ENCODE measurements around the gene POLR1A.

- TF ChIP-seq, protein P1, sequence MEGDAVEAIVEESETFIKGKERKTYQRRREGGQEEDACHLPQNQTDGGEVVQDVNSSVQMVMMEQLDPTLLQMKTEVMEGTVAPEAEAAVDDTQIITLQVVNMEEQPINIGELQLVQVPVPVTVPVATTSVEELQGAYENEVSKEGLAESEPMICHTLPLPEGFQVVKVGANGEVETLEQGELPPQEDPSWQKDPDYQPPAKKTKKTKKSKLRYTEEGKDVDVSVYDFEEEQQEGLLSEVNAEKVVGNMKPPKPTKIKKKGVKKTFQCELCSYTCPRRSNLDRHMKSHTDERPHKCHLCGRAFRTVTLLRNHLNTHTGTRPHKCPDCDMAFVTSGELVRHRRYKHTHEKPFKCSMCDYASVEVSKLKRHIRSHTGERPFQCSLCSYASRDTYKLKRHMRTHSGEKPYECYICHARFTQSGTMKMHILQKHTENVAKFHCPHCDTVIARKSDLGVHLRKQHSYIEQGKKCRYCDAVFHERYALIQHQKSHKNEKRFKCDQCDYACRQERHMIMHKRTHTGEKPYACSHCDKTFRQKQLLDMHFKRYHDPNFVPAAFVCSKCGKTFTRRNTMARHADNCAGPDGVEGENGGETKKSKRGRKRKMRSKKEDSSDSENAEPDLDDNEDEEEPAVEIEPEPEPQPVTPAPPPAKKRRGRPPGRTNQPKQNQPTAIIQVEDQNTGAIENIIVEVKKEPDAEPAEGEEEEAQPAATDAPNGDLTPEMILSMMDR (conservative IDR thresholded peaks at IDR 0.05 in 1 of 2, IDR thresholded peaks at IDR 0.05 in 1 of 2; ENCODE audit: extremely low read depth in 1 of 2, insufficient read depth in 1 of 2, low read depth in 1 of 2, low read length in 2 of 2): no peak
- no peak for TF ChIP-seq EZH2 (IDR thresholded peaks at IDR 0.05; ENCODE audit: borderline replicate concordance, low read length)
These were observed 37.5 kb downstream of the POLR1A start for GRCh38 chr2:86068136-86068588.

Measured in mammary epithelial cell (primary cell).